A549 (cell line): ENCODE measurements around the gene TKFC. TPM values are rescaled to one million over a fixed set of nuclear protein-coding genes. Genes with fewer than 3 reads are reported as not detected.
A peak's percentile ranks its signal among the peaks of the same experiment; 100 is the strongest.

ENCODE experiments used
- ATAC-seq, 2 experiments: fragments of 200-7000 bp in 1 of 2; fragments of >200 bp in 1 of 2; cut with Nextera tagmentation in 1 of 2; cut with Tn5 transposase in 1 of 2; 3 replicates each; pipeline versions ENCODE4 v1.8.0 to v1.9.1; 2018 to 2020; ENCODE audit warnings: mild to moderate bottlenecking in 1 of 2, moderate library complexity in 1 of 2
- CTCF ChIA-PET: fragments of 300-600 bp; sonication (Branson Sonifier 250); formaldehyde crosslinking; extraction: SDS; loops from one replicate; lab custom pipeline; 2021; ENCODE audit warnings: antibody characterized with exemption, inconsistent platforms; lab: Yijun Ruan, JAX
- POLR2A ChIA-PET: fragments of 350-600 bp; formaldehyde crosslinking; extraction: SDS; loops from one replicate; lab custom pipeline; 2021; ENCODE audit warnings: antibody characterized with exemption, inconsistent platforms; lab: Yijun Ruan, JAX
- DNase-seq, 2 experiments: peaks; one replicate each; pipeline versions ENCODE4 v3.0.0 to v3.0.0-alpha.2; 2011 to 2016; ENCODE audit warnings: low read depth in 1 of 2, low spot score in 1 of 2
- FAIRE-seq: peaks from 2 replicates; lab custom pipeline; 2011; peaks lifted over from hg19 to GRCh38; lab: Jason Lieb, UNC
- H3K27ac ChIP-seq, 2 experiments: fragments of >200 bp; sonication (Bioruptor Twin); formaldehyde crosslinking; 3 replicates each; pipeline ENCODE4 v1.5.1; 2016 to 2017
- H3K4me1 ChIP-seq: fragments of >200 bp; sonication (Bioruptor Twin); formaldehyde crosslinking; 3 replicates; pipeline ENCODE4 v1.6.1; 2016
- H3K4me2 ChIP-seq: fragments of >200 bp; sonication (Bioruptor Twin); formaldehyde crosslinking; 3 replicates; pipeline ENCODE4 v1.6.1; 2016
- H3K4me3 ChIP-seq: fragments of >200 bp; sonication (Bioruptor Twin); formaldehyde crosslinking; 3 replicates; pipeline ENCODE4 v1.5.1; 2016
- H3K9me3 ChIP-seq: fragments of >200 bp; sonication (Bioruptor Twin); formaldehyde crosslinking; 3 replicates; pipeline ENCODE4 v1.6.1; 2016
- ATOH8 ChIP-seq: fragments of 250-450 bp; sonication (Bioruptor Pico); IDR thresholded peaks from 2 replicates; pipeline ENCODE4 v1.5.0; 2020; ENCODE audit warnings: low read depth, mild to moderate bottlenecking, moderate library complexity
- CEBPB ChIP-seq, 2 experiments: fragments of >200 bp in 1 of 2; sonication (Bioruptor Twin) in 1 of 2; formaldehyde crosslinking in 1 of 2; IDR thresholded peaks; 2 replicates each; pipeline ENCODE4 v1.6.1; 2012 to 2016
- CHD2 ChIP-seq: fragments of 150-350 bp; IDR thresholded peaks from 2 replicates; pipeline ENCODE4 v1.6.1; 2014; ENCODE audit warnings: low read length; ENCODE audit not compliant: partially characterized antibody
- E2F6 ChIP-seq: IDR thresholded peaks from 2 replicates; pipeline ENCODE4 v1.6.1; 2012; ENCODE audit warnings: low read depth, borderline replicate concordance
- EHMT2 ChIP-seq: fragments of 200-600 bp; sonication (generic); IDR thresholded peaks from 2 replicates; pipeline ENCODE4 v1.6.1; 2016; ENCODE audit warnings: antibody characterized with exemption, low read depth, mild to moderate bottlenecking, moderate library complexity
- ESRRA ChIP-seq: fragments of 150-350 bp; IDR thresholded peaks from 2 replicates; pipeline ENCODE4 v1.6.1; 2014; ENCODE audit warnings: mild to moderate bottlenecking, low read length, borderline replicate concordance
- FOSL2 ChIP-seq, 2 experiments: fragments of 450-650 bp in 1 of 2; fragments of >200 bp in 1 of 2; sonication (Bioruptor Twin) in 1 of 2; formaldehyde crosslinking; IDR thresholded peaks; 2 replicates each; pipeline versions ENCODE4 v1.5.0 to v1.6.1; 2016 to 2020; ENCODE audit warnings: mild to moderate bottlenecking in 1 of 2, moderate library complexity in 1 of 2
- GATA3 ChIP-seq: IDR thresholded peaks from 2 replicates; pipeline ENCODE4 v1.6.1; 2012; ENCODE audit warnings: borderline replicate concordance
- HES2 ChIP-seq: fragments of >200 bp; sonication (Bioruptor Twin); formaldehyde crosslinking; IDR thresholded peaks from 2 replicates; pipeline ENCODE4 v1.6.1; 2016
- HMGXB4 ChIP-seq: fragments of 250-450 bp; sonication (Bioruptor Pico); IDR thresholded peaks from 2 replicates; pipeline ENCODE4 v1.5.0; 2021; ENCODE audit warnings: mild to moderate bottlenecking, moderate library complexity, borderline replicate concordance
- HOXA7 ChIP-seq: fragments of 250-450 bp; sonication (Bioruptor Pico); IDR thresholded peaks from 2 replicates; pipeline ENCODE4 v1.5.0; 2020; ENCODE audit warnings: mild to moderate bottlenecking, moderate library complexity
- HOXB13 ChIP-seq: fragments of 250-450 bp; sonication (Bioruptor Pico); IDR thresholded peaks from 2 replicates; pipeline ENCODE4 v1.5.0; 2020; ENCODE audit warnings: low read depth, mild to moderate bottlenecking, moderate library complexity
- JUNB ChIP-seq: fragments of >200 bp; sonication (Bioruptor Twin); formaldehyde crosslinking; IDR thresholded peaks from 2 replicates; pipeline ENCODE4 v1.6.1; 2016
- KDM1A ChIP-seq: fragments of 200-600 bp; sonication (generic); IDR thresholded peaks from 2 replicates; pipeline ENCODE4 v1.6.1; 2016; ENCODE audit warnings: low read depth, mild to moderate bottlenecking
- MAFK ChIP-seq: fragments of 450-650 bp; IDR thresholded peaks from 2 replicates; pipeline ENCODE4 v1.6.1; 2014; ENCODE audit not compliant: partially characterized antibody
- NR3C1 ChIP-seq: fragments of >200 bp; sonication (Bioruptor Twin); formaldehyde crosslinking; IDR thresholded peaks from 3 replicates; pipeline ENCODE4 v1.6.1; 2017
- RAD21 ChIP-seq, 2 experiments: fragments of >200 bp in 1 of 2; sonication (Bioruptor Twin) in 1 of 2; formaldehyde crosslinking in 1 of 2; IDR thresholded peaks in 1 of 2; conservative IDR thresholded peaks in 1 of 2; 2 replicates in 1 of 2; 3 replicates in 1 of 2; pipeline ENCODE4 v1.6.1; 2012 to 2018; ENCODE audit warnings: inconsistent platforms in 1 of 2
- SMC3 ChIP-seq: fragments of >200 bp; sonication (Bioruptor Twin); formaldehyde crosslinking; IDR thresholded peaks from 3 replicates; pipeline ENCODE4 v1.6.1; 2018; ENCODE audit warnings: inconsistent platforms
- TP53 ChIP-seq: fragments of 250-450 bp; sonication (Bioruptor Pico); IDR thresholded peaks from 2 replicates; pipeline ENCODE4 v1.5.0; 2021; ENCODE audit warnings: mild to moderate bottlenecking, moderate library complexity
- ZNF302 ChIP-seq: fragments of 250-450 bp; sonication (Bioruptor Pico); IDR thresholded peaks from 2 replicates; pipeline ENCODE4 v1.9.0; 2021; ENCODE audit warnings: inconsistent platforms, mild to moderate bottlenecking, moderate library complexity
- WGBS: methylation state at CpG from one replicate; pipeline ENCODE4 v1.1.6; 2017; ENCODE audit errors: missing lambda C conversion rate; 5-methylcytosine and 5-hydroxymethylcytosine counted together
- polyA plus RNA-seq, 4 experiments: library from polyadenylated mRNA; depleted of rRNA in 3 of 4; stranded (reverse); fragments of >200 nt; fragmentation: RNase III in 1 of 4; extraction: RNeasy Plus Mini Kit Qiagen cat#74134 plus additional on column Dnase treatment in 1 of 4; gene quantifications; 2 replicates in 3 of 4; 3 replicates in 1 of 4; pipeline ENCODE4 v1.2.3, GENCODE V29; 2011 to 2017

Gene TKFC
- polyA plus RNA-seq, 2 of the 4 experiments (the other 2 are of a cell fraction), result 46.5 to 48.7 TPM

GRCh38 chr11:61295596-61295926 is 37.5 kb upstream of the TKFC start (continued):
- no peak for TF ChIP-seq HMGXB4 (CRISPR knock-in tag)
- TF ChIP-seq, all 56 proteins: peak for 0

GRCh38 chr11:61297341-61297740 is 35.7 kb upstream of the TKFC start:
- POLR2A ChIA-PET, result no interaction called here
- Histone ChIP-seq H3K4me2 (no peak overlapping the region), H3K4me1 (peaks cover 14% of the 10 kb centered on the region; the same call in 1 of the 3 replicates), H3K27ac (0 out of 6 replicates have a peak overlapping the region, but pooled peaks of 1 of the 2 experiments have one; percentile 8), H3K4me3 (no peak overlapping the region), H3K9me3 (no peaks in the 10 kb centered on the region)
- 46% methylated on average over 1 of the region's 1 CpG for WGBS
- TF ChIP-seq HOXA7 (CRISPR knock-in tag), result no peak
- TF ChIP-seq ESRRA, result no peak
- no peak for TF ChIP-seq TP53 (CRISPR knock-in tag)
- no peak for TF ChIP-seq HES2
- TF ChIP-seq SMC3, result no peak
- no peak for TF ChIP-seq FOSL2 (IDR thresholded peaks at IDR 0.05)
- no peak for TF ChIP-seq FOSL2 (CRISPR knock-in tag; IDR thresholded peaks at IDR 0.05)
- TF ChIP-seq KDM1A, result no peak
- no peak for TF ChIP-seq GATA3
- TF ChIP-seq MAFK, result no peak
- TF ChIP-seq ATOH8 (CRISPR knock-in tag), result no peak
- TF ChIP-seq RAD21 (conservative IDR thresholded peaks at IDR 0.05 in 1 of 2, IDR thresholded peaks at IDR 0.05 in 1 of 2), result no peak
- CTCF ChIA-PET, result interaction anchor here (1.1 to 1.7 kb wide), 5 partner anchors 27 to 96 kb away, joined by 3 to 5 read pairs (median 3); partner anchors contain the start of gene TMEM216
- DNase-seq, result no peak
- no peak for ATAC-seq
- FAIRE-seq, result no peak

- no peak for DNase-seq
- no peak overlapping the region for H3K4me3 ChIP-seq
- no peak overlapping the region for H3K4me2 ChIP-seq
- no peak for FAIRE-seq
- CTCF ChIA-PET, result interaction anchor here (1.1 to 1.7 kb wide), 5 partner anchors 26 to 95 kb away, joined by 3 to 5 read pairs (median 3); partner anchors contain the start of gene TMEM216
- TF ChIP-seq CEBPB (IDR thresholded peaks at IDR 0.05) (no peak), CHD2 (no peak), E2F6 (no peak), ZNF302 (CRISPR knock-in tag) (no peak), FOSL2 (IDR thresholded peaks at IDR 0.05) (no peak), FOSL2 (CRISPR knock-in tag; IDR thresholded peaks at IDR 0.05) (no peak)
- 71% methylated on average over 5 of the region's 5 CpGs for WGBS
- no peaks in the 10 kb centered on the region for H3K9me3 ChIP-seq
- H3K27ac ChIP-seq, result 0 out of 6 replicates have a peak overlapping the region, but pooled peaks of 1 of the 2 experiments have one; percentile 8
- H3K4me1 ChIP-seq, result peaks cover 14% of the 10 kb centered on the region; the same call in 1 of the 3 replicates
- no peak for ATAC-seq
- POLR2A ChIA-PET, result no interaction called here
Measured at GRCh38 chr11:61297746-61298145, 35.3 kb upstream of the TKFC start.

- TF ChIP-seq NR3C1 (no peak), MAFK (no peak), HOXB13 (CRISPR knock-in tag) (no peak), JUNB (no peak), EHMT2 (no peak)
- TF ChIP-seq, all 56 proteins: peak for 0
- Histone ChIP-seq H3K4me2 (no peak overlapping the region), H3K27ac (no peak overlapping the region), H3K4me3 (no peak overlapping the region), H3K9me3 (no peaks in the 10 kb centered on the region), H3K4me1 (peaks cover 10% of the 10 kb centered on the region; the same call in 1 of the 3 replicates)
- WGBS, result 82% methylated on average over 4 of the region's 4 CpGs
- ATAC-seq (no peak), DNase-seq (no peak), FAIRE-seq (no peak)
- CTCF ChIA-PET, result interaction anchor here (1.0 to 1.7 kb wide), 4 partner anchors 8 to 38 kb away, joined by 3 to 4 read pairs (median 4); no protein-coding TSS in a partner anchor
- POLR2A ChIA-PET, result no interaction called here
Measured at GRCh38 chr11:61298663-61299244, 34.3 kb upstream of the TKFC start.
